Esophagus muscularis mucosa (tissue), 3 donors: ENCODE data around the gene BLM.

Experiments
- CTCF ChIP-seq, 3 experiments: fragments of 200-600 bp in 2 of 3; fragments of 450-650 bp in 1 of 3; sonication (generic) in 2 of 3; IDR thresholded peaks; one replicate each; pipeline ENCODE4 v1.5.1; 2017 to 2019; ENCODE audit warnings: antibody characterized with exemption in 3 of 3, mild to moderate bottlenecking in 2 of 3, moderate library complexity in 1 of 3
- POLR2A ChIP-seq: fragments of 450-650 bp; IDR thresholded peaks from one replicate; pipeline ENCODE4 v1.6.1; 2017; ENCODE audit warnings: antibody characterized with exemption, moderate library complexity, mild to moderate bottlenecking, low read depth

GRCh38 chr15:90836296-90836871 is 119.2 kb downstream of the BLM start:
- no peak for TF ChIP-seq CTCF (IDR thresholded peaks at IDR 0.05)
- no peak for TF ChIP-seq POLR2A
